Panc1 (cell line): ENCODE results near the gene RAPGEF3. TPM values are rescaled to one million over a fixed set of nuclear protein-coding genes. Genes with fewer than 3 reads are reported as not detected.

Experiments used
- ATAC-seq: fragments of 200-7000 bp; cut with Tn5 transposase; 2 replicates; pipeline ENCODE4 v1.9.1; 2020; ENCODE audit warnings: mild to moderate bottlenecking, moderate library complexity
- BruUV-seq: library from RNA; stranded (reverse); fragments of 400-500 nt; replicated peaks from 2 replicates; lab custom pipeline; 2021; lab: Mats Ljungman, UMichigan
- CTCF ChIA-PET: fragments of 300-600 bp; sonication (Branson Sonifier 250); formaldehyde crosslinking; loops from one replicate; lab custom pipeline; 2022; ENCODE audit warnings: antibody characterized with exemption; lab: Charles Lee
- POLR2A ChIA-PET: fragments of 300-600 bp; sonication (Branson Sonifier 250); formaldehyde crosslinking; loops from one replicate; lab custom pipeline; 2022; ENCODE audit warnings: antibody characterized with exemption; lab: Charles Lee
- DNase-seq: peaks from one replicate; pipeline ENCODE4 v3.0.0-alpha.2; 2010; ENCODE audit warnings: low read depth, low spot score
- H3K27ac ChIP-seq: 2 replicates; pipeline ENCODE4 v1.5.1; 2011; ENCODE audit warnings: mild to moderate bottlenecking, low read length, inconsistent platforms
- H3K27me3 ChIP-seq: fragments of 200-500 bp; sonication (Bioruptor generic); 2 replicates; pipeline ENCODE4 v1.6.0; 2014; ENCODE audit warnings: low read length, inconsistent platforms; ENCODE audit not compliant: control insufficient read depth, insufficient read depth
- H3K36me3 ChIP-seq: fragments of 200-500 bp; sonication (Bioruptor generic); 2 replicates; pipeline ENCODE4 v1.5.1; 2014; ENCODE audit warnings: inconsistent platforms, mild to moderate bottlenecking, low read length, moderate library complexity; ENCODE audit not compliant: control insufficient read depth, insufficient read depth
- H3K4me1 ChIP-seq: 2 replicates; pipeline ENCODE4 v1.5.1; 2011; ENCODE audit warnings: inconsistent platforms, mild to moderate bottlenecking, low read length, moderate library complexity; ENCODE audit not compliant: control insufficient read depth, insufficient read depth
- H3K4me3 ChIP-seq, 2 experiments: 2 replicates each; pipeline ENCODE4 v1.5.1; 2011 to 2012; ENCODE audit warnings: low read depth in 2 of 2, low read length in 2 of 2, mild to moderate bottlenecking in 2 of 2, inconsistent platforms in 1 of 2, moderate library complexity in 1 of 2
- H3K9me3 ChIP-seq: fragments of 200-500 bp; sonication (Bioruptor generic); 2 replicates; pipeline ENCODE4 v1.5.1; 2014; ENCODE audit warnings: low read depth, mild to moderate bottlenecking, inconsistent platforms, low read length, moderate library complexity; ENCODE audit not compliant: control insufficient read depth, insufficient read depth
- POLR2AphosphoS5 ChIP-seq: IDR thresholded peaks from 2 replicates; pipeline ENCODE4 v1.6.1; 2012; ENCODE audit warnings: mild to moderate bottlenecking, low read depth, low read length, moderate library complexity
- SIN3A ChIP-seq: IDR thresholded peaks from 2 replicates; pipeline ENCODE4 v1.6.1; 2012; ENCODE audit warnings: low read depth, mild to moderate bottlenecking, low read length, moderate library complexity, borderline replicate concordance; ENCODE audit not compliant: insufficient read depth
- TCF7L2 ChIP-seq: IDR thresholded peaks from 2 replicates; pipeline ENCODE4 v1.6.1; 2011; ENCODE audit warnings: mild to moderate bottlenecking, low read depth, low read length, inconsistent platforms
- in situ Hi-C: cut with HindIII; loops from 2 replicates; pipeline ENCODE4 v1.10.0; 2016; ENCODE audit warnings: low sequenced_read_pairs, low pct_unique_long_range_greater_than_20kb
- intact Hi-C: fragments of 100-400 bp; cut with micrococcal nuclease; formaldehyde crosslinking; loops from one replicate; pipeline ENCODE4 v1.10.0; 2022; ENCODE audit not compliant: unreplicated experiment
- total RNA-seq: library from RNA; stranded (reverse); gene quantifications from one replicate; pipeline ENCODE4 v1.2.1, GENCODE V29; 2021; ENCODE audit not compliant: unreplicated experiment
- TF ChIP-seq, protein P1 (sequence below), 2 experiments: IDR thresholded peaks; 2 replicates each; pipeline ENCODE4 v1.6.1; 2011 to 2012; ENCODE audit warnings: low read depth in 2 of 2, control low read depth in 1 of 2, low read length in 1 of 2, mild to moderate bottlenecking in 1 of 2, moderate library complexity in 1 of 2; ENCODE audit not compliant: insufficient read depth in 1 of 2
- TF ChIP-seq, protein P2 (sequence below): fragments of 450-650 bp; IDR thresholded peaks from 2 replicates; pipeline ENCODE4 v1.5.1; 2017; ENCODE audit warnings: mild to moderate bottlenecking

RAPGEF3 gene
- total RNA-seq, 1 experiment from 2014 or later: 5.8 TPM

DNA sequence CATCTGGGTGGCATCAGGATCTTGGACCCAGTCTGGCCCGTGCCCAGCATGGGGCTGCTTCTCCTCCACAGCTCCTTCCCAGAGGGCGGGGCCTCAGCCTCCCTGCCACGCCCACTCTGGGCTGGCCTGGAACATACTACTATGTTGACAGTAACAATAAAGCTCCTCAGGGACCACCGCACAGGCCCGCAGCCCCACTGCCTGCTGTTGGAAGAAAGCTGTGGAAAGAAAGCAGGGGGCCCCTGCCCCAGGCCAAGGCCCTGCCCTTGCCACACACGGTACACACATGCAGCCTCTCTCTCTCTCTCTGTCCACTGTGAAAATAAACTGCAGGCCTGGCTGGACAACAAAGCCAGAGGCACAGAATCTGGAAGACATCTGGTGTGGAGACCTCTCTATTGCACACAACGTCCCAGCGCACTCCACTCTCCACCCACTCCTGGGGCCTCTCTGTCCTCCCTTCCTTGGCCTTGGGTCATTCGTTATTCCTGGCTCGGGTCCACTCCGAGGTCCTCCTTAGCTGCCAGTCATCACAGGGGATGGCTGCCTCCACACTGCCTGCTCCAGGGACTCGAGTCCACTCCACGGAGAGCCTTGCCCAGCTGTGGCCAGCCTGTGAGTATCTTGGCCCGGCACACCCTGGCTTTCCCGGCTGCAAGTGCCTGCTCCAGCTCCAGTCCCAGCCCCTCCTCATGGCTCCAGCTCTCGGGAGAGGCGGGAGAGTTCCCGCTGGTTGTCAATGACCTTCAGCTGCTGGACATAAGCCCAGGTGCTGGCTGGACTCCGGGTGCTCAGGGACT, 21.6 kb downstream of the RAPGEF3 start:
- ChIA-PET CTCF (interaction anchor here (0.6 to 1.2 kb wide), 2 partner anchors 36 to 102 kb away, joined by 3 to 4 read pairs; no protein-coding TSS in a partner anchor), POLR2A (no interaction called here)
- no peaks in the 10 kb centered on the region; the same call in 1 of the 2 replicates for H3K4me1 ChIP-seq
- ATAC-seq (no peak), DNase-seq (no peak)
- no peaks in the 10 kb centered on the region for H3K9me3 ChIP-seq
- intact Hi-C loops: no loop called here
- BruUV-seq: no TSS peak
- no peak overlapping the region for H3K27ac ChIP-seq
- no peaks in the 10 kb centered on the region for H3K36me3 ChIP-seq
- TF ChIP-seq, protein P1, sequence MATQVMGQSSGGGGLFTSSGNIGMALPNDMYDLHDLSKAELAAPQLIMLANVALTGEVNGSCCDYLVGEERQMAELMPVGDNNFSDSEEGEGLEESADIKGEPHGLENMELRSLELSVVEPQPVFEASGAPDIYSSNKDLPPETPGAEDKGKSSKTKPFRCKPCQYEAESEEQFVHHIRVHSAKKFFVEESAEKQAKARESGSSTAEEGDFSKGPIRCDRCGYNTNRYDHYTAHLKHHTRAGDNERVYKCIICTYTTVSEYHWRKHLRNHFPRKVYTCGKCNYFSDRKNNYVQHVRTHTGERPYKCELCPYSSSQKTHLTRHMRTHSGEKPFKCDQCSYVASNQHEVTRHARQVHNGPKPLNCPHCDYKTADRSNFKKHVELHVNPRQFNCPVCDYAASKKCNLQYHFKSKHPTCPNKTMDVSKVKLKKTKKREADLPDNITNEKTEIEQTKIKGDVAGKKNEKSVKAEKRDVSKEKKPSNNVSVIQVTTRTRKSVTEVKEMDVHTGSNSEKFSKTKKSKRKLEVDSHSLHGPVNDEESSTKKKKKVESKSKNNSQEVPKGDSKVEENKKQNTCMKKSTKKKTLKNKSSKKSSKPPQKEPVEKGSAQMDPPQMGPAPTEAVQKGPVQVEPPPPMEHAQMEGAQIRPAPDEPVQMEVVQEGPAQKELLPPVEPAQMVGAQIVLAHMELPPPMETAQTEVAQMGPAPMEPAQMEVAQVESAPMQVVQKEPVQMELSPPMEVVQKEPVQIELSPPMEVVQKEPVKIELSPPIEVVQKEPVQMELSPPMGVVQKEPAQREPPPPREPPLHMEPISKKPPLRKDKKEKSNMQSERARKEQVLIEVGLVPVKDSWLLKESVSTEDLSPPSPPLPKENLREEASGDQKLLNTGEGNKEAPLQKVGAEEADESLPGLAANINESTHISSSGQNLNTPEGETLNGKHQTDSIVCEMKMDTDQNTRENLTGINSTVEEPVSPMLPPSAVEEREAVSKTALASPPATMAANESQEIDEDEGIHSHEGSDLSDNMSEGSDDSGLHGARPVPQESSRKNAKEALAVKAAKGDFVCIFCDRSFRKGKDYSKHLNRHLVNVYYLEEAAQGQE (IDR thresholded peaks at IDR 0.05; ENCODE audit: insufficient read depth in 1 of 2, low read depth in 2 of 2, low read length in 1 of 2): no peak
- TF ChIP-seq SIN3A (no peak), POLR2AphosphoS5 (no peak), TCF7L2 (no peak)
- TF ChIP-seq, protein P2, sequence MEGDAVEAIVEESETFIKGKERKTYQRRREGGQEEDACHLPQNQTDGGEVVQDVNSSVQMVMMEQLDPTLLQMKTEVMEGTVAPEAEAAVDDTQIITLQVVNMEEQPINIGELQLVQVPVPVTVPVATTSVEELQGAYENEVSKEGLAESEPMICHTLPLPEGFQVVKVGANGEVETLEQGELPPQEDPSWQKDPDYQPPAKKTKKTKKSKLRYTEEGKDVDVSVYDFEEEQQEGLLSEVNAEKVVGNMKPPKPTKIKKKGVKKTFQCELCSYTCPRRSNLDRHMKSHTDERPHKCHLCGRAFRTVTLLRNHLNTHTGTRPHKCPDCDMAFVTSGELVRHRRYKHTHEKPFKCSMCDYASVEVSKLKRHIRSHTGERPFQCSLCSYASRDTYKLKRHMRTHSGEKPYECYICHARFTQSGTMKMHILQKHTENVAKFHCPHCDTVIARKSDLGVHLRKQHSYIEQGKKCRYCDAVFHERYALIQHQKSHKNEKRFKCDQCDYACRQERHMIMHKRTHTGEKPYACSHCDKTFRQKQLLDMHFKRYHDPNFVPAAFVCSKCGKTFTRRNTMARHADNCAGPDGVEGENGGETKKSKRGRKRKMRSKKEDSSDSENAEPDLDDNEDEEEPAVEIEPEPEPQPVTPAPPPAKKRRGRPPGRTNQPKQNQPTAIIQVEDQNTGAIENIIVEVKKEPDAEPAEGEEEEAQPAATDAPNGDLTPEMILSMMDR: no peak
- no peaks in the 10 kb centered on the region for H3K27me3 ChIP-seq
- in situ Hi-C loops: no loop called here
- H3K4me3 ChIP-seq: no peak overlapping the region

DNA sequence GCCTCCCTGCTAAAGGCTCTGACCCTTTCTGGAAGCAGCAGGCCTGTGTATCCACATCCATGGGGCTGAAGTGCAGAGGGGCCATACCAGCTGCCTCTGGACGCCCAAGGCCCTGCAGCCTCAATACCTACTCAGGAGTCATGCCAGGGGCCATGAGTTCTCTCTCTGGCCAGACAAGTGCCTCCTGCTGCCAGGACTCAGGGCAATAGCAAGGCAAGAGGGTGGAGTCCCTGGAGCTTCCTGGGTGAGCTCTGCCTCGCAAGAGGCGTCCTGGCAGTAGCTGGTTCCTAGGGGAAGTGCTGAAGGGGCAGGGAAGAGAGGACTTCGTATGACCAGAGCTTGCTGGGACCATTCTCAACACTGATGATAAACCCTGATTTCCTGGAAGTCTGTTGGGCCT, 22.5 kb downstream of the RAPGEF3 start:
- H3K4me1 ChIP-seq: no peaks in the 10 kb centered on the region; the same call in 1 of the 2 replicates
- ChIA-PET POLR2A (no interaction called here), CTCF (interaction anchor here (0.6 to 1.2 kb wide), 2 partner anchors 36 to 103 kb away, joined by 3 to 4 read pairs; no protein-coding TSS in a partner anchor)
- in situ Hi-C loops (no loop called here), intact Hi-C loops (no loop called here)
- no TSS peak for BruUV-seq
- no peak for ATAC-seq
- no peaks in the 10 kb centered on the region for H3K9me3 ChIP-seq
- H3K4me3 ChIP-seq: no peak overlapping the region
- TF ChIP-seq SIN3A (no peak), POLR2AphosphoS5 (no peak), TCF7L2 (no peak)
- TF ChIP-seq, protein P1 (IDR thresholded peaks at IDR 0.05; ENCODE audit: insufficient read depth in 1 of 2, low read depth in 2 of 2, low read length in 1 of 2): no peak
- TF ChIP-seq, protein P2: no peak
- DNase-seq: no peak
- no peaks in the 10 kb centered on the region for H3K27me3 ChIP-seq
- no peak overlapping the region for H3K27ac ChIP-seq
- no peaks in the 10 kb centered on the region for H3K36me3 ChIP-seq
